GM11168 (cell line): ENCODE data around the gene TPPP.
"Not testable (repeated sequence)": the region's sequence is repeated elsewhere in the genome, so short reads cannot be mapped to it uniquely, and the experiment has no call there.

Source experiments
- in situ Hi-C: fragments of 300-500 bp; cut with MboI; formaldehyde crosslinking; loops from one replicate; pipeline ENCODE4 v1.12.0; 2022; ENCODE audit warnings: low sequenced_read_pairs; ENCODE audit not compliant: unreplicated experiment

TPPP gene

DNA sequence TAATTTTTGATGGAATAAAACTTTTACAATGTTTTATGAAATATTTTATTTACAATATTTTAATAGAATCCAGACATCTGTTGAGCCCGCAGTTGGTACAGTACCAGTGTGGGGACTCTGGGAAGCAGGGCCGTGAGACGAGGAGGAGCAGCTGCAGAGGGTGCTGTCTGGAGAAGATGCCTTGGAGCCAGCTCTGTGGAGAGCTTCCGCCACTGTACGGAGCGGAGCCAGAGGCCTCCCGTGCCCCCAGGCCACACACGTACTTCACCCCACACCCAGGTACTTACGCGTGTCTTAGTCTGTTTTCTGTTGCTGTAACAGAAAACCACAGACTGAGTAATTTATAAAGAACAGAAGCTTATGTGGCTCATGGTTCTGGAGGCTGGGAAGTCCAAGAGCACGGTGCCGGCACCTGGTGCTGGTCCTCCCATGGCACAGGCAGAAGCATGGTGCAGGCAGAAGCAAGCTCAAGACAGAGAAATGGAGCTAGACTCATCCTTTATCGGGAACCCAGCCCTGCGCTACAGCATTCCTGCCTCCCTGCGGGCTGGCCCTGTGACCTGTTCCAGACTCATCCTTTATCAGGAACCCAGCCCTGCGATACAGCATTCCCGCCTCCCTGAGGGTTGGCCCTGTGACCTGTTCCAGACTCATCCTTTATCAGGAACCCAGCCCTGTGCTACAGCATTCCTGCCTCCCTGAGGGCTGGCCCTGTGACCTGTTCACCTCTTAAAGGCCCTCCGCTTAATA is 57.7 kb downstream of the TPPP start:
- in situ Hi-C loops, result no loop called here

DNA sequence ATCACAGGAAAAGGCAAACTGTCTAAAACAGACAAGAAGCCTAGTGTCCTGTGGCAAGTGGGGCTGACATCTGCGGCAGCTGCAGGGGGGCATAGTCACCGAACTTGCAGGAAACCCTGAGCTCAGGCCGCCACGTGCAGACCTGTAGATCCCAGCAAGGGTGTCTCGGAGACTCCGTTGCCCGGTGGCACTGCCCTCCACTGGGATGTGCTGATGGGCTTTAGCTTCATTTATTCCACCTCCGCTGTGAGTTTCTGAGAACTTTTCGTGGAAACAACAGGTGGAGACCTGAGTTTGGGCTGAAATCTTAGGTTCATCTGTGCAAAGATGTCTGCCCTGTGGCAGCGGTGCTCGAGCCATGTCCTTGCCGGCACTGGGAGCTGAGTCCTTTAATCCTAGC is 59.0 kb downstream of the TPPP start:
- in situ Hi-C loops, result no loop called here

DNA sequence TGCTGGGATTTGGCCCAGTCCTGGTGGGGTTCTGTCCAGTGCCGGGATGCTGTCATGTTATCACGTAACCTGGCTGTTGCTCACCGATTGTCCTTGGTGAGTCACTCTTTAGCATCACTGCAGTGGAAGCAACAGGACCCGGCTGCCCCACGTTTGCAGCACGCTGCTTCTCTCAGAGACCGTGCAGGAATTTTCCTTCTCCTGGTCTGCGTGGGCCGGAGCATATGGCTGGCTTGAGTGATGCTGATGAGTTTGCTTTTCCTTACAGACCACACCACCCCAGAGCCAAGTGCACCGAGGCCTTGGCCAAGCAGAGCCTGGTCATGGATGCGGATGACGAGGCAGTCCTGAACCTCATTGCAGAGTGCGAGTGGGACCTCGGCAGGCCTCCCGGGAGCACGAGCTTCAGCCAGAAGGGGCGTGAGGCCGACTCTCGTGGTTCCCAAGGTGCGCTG is 59.6 kb downstream of the TPPP start:
- in situ Hi-C loops, result no loop called here

DNA sequence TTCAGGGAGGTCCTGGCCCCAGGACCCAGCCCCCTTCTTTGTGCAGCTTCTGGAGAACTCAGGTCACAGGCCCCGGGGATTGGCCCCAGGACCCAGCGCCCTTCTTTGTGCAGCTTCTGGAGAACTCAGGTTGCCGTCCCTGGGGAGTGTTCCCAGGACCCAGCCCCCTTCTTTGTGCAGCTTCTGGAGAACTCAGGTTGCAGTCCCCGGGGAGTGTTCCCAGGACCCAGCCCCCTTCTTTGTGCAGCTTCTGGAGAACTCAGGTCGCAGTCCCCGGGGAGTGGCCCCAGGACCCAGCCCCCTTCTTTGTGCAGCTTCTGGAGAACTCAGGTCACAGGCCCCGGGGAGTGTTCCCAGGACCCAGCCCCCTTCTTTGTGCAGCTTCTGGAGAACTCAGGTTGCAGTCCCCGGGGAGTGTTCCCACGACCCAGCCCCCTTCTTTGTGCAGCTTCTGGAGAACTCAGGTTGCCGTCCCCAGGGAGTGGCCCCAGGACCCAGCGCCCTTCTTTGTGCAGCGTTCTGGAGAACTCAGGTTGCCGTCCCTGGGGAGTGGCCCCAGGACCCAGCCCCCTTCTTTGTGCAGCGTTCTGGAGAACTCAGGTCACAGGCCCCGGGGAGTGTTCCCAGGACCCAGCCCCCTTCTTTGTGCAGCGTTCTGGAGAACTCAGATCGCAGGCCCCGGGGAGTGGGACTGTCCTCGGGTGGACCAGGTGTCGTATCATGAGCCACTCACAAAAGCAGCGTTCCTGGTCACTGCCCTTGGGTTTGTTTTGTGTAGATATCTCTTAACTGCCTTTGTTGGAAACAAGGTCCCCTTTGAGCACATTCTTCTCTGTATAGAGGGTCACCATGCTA is 64.6 kb downstream of the TPPP start:
- in situ Hi-C loops, result not testable (repeated sequence)

DNA sequence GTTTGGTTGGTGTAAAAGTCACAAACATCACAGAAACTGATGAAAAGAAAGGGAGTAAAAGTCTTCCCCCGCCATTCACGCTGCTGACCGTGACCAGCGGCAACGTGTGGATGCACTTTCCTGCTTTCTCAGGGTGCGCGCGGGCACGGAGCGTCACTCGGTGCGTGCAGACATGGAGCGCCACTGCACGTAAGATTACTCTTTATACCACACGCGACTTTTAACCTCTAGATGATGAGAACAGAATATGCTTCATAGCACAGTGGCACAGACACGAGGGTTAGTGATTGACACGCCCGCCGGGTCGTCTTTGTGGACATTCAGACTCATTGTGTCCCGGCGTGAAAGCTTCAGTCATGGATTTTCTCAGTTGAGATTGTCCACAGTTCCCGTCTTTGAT is 65.3 kb downstream of the TPPP start:
- in situ Hi-C loops, result no loop called here

DNA sequence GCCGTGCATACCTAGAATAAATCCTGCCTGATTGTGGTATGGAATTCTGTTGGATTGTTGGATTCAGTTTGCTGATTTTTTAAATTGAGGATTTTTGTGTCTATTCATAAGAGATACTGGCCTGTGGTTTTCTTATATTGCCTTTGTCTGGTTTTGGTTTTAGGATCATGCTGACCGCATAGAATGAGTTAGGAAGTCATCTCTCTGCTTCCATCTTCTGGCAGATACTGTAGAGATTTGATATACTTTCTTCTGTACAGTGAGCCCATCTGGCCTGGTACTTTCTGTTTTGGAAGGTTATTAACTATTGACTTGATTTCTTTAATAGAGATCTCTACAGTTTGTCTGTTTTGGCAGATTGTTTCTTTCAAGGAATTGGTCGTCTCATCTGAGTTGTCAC is 66.3 kb downstream of the TPPP start:
- in situ Hi-C loops, result no loop called here

DNA sequence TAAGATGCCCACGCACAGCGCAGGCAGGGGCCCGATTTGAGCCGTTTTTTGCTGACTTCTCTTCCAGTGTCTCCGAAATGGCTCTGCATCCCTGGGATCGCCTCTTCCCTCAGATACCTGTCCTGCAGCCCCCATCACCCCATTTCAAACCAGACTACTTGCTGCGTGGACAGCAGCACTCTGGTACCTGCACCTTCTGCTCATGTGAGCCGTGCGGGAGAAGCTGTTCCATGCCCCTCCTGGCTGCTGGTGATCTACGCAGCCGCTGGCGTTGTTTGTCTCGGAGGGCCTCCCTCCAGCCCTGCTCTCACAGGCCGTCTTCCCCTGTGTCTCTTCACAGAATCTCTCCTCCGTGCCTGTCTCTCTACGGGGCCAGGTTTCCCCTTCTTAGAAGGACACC is 67.6 kb downstream of the TPPP start:
- in situ Hi-C loops, result no loop called here

DNA sequence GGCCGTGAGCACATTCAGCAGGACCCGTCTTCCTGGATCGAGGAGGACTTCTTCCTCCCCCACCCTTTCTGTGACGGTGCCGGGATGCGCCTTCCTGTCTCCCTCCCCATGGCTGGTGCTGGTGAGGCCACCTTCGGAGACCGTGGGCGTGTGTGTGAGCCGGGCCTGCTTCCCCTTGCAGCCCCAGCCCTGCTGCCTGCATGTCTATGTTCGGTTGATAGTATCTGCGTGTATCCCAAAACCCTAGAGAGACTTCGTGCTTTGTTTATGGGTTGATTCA is 68.3 kb downstream of the TPPP start:
- in situ Hi-C loops, result no loop called here

DNA sequence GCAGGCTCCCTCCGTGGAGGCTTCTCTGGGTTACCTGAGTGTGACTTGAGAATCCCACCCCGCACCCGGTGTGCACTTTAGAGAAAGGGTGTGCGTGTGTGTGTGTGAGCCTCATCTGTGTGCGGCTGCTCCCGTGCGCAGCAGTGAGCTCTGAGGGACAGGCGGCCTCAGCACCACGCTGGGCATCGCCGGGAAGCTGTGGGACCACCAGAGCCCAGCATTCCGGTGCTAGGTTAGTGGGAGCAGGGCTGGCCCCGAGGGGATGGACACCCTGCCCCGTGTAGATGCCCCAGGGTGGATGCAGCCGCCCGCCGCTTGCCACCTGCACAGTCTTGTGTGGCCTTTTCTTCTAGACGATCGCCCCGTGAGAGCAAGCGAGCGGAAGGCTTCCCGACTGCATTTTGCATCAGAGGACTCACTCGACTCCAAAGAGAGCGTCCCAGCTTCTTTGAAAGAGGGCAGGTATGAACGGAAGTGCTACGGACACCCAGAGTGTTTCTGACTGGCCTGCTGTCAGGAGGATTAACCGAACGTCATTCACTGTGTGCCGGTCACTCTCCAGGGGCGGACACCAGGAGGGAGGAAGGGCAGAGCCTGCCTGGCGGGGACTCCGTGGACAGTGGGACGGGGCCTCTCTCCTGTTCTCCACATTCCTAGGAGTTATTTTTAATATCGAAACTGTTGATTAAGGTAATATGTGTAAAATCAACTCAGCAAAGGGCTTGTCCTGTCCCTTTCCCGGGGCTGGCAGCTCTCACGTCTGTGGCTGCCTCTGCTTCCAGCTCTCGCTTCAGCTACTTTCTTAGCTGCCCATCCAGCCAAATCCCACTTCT is 68.8 kb downstream of the TPPP start:
- in situ Hi-C loops, result no loop called here

DNA sequence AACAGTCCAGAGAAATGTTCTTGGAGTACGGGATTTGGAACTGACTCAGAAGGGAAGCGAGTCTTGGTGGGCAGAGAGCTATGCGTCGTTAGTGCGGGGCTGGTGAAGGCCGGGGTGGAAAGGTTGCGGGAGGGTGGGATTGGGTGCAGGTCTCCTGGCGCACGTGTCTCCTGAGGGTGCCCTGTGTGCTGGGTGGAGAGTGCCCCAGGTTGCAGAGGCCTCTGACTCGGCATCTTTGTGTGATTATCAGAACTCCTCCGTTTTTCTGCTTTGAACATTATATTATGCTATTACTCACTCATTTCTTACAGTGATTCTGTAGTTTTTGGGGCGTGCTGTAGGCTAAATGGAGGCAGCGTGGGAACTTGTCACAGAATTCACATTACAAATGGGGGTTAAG is 69.6 kb downstream of the TPPP start:
- in situ Hi-C loops, result no loop called here

DNA sequence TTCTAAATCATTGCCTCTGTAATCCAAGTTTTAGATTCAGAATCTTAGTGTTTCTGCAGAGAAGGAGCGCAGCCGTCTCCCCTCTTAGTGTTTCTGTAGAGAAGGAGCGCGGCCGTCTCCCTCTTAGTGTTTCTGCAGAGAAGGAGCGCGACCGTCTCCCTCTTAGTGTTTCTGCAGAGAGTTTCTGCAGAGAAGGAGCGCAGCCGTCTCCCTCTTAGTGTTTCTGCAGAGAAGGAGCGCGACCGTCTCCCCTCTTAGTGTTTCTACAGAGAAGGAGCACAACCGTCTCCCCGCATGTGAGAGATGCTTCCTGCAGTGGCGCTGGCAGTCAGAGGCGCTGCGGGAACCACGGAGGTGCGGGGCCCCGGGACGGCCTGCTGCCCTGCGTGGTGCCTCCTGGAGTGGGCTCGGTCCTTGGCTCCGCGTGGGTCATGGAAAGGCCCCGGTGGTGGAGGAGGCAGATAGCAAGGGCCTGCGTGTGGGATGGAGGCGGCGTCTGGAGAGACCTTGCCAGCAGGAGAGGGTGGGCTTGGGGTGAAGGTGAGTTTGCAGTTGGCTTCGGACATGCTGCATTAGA is 70.1 kb downstream of the TPPP start:
- in situ Hi-C loops, result no loop called here

DNA sequence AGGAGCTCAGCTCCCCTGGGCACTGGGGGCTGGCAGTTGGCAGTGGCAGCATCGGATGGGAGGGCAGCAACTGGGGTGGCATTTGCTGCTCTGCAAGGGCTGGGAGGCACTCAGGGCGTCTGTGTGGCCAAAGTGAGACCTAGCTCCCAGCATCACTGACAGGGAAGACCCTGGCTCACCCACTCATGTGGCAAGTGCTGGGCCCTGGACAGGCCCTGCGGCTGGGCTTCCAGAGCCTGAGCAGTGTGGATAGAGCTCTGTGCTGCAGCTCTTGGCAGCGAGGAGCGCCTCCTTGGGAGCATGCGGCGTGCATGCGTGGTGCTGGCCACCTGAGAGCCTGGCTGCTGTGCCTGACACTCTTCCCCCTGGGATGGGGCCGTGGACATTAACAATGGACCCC is 70.8 kb downstream of the TPPP start:
- in situ Hi-C loops, result no loop called here

DNA sequence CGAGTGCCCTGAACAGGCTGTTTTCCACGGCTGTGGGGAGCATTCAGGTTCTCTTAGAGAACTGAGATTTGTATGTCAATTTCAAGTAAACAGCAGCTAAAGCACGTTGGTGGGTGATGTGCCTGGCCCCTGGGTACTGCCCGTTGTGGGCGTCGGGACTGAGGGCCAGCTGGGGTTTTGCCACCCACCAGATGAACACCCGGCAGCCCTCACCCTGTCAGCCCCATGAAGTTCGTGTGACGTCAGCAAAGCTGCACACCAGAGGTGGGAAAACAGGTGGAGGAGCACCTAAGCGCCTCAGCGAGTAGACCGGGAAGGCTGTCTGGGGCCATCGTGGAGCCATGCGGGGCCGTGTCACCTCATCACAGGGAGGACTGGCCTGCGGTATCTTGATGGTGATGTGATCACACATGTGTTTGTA is 71.8 kb downstream of the TPPP start:
- in situ Hi-C loops, result no loop called here

DNA sequence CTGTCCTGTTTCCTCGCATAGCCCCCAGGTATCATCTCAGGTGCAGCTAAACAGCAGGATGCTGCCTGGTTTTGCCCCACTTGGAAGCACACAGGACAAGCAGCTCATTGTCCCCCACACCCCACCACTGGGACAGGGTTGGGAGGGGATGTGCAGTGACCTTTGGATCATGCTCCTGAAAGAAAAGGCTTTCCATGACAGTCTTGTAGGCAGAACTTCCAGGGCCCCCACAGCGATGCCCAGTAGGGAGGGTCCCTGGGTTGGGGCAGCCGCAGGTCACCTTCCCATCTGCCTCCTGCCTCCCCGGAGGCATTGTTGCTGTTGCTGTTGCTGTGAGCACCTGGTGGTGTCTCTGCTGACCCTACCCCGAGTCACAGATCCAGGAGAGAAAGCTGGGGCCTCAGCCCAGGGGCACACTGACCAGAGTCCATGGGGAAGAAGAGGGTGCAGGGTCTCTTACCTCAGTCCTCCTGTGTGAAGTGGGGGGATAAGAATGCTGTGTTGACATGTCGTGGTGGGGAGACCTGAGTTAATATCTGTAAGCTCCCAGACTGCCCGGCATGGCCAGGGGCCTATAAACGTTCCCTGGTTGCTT is 72.5 kb downstream of the TPPP start:
- in situ Hi-C loops, result no loop called here

DNA sequence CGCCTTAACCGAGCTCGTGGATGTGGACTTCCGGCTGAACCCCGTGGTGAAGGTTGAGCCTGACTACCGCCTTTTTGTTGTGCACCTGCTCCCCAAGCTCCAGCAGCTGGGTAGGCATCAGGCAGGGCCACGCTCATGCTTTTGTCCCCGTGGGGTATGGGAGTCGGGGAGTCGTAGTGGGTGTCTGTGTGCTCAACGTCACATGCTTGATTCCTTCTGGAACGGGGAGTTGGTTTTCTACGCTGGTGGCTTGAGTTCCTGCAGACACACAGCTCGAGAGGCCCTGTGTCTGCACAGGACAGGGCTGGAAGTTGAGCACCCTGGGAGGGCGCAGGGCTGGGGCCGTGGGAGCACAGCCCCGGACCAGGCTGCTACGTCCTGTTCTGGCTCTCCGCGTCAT is 73.0 kb downstream of the TPPP start:
- in situ Hi-C loops, result no loop called here

DNA sequence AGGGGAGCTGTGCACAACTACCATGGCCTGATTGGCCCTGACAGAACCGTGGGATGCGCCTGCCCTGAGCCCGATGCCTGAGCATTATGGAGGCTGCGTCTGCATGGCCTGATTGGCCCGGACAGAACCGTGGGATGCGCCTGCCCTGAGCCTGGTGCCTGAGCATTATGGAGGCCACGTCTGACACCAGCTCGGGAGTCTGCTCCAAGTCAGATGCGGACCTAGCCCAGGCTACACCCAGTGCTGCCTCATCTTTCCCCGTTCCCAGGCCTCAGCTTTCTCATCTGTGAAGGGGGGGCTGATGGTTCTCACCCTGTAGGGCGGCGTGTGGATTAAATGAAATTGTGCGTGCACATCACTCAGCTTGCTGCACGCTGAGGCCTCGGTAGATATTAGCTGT is 73.7 kb downstream of the TPPP start:
- in situ Hi-C loops, result no loop called here

DNA sequence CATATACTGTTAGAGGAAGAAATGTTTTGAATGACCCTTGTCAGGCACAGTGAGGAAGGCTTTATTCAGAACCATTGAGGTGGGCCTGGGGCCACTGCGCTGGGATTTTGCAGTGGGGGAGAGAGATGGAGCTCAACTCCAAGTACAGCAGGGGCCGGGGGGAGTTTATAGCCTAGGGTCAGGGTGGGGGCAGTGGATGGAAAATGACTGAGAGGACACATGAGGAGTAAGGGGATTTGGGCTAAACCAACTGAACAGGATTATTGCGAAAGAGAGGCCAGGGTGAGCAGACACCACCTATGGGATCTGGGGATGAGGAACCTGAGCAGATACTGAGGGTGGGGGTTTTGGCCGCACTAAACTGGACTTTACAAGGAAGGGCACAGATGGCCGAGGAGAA is 74.7 kb downstream of the TPPP start:
- in situ Hi-C loops, result no loop called here

DNA sequence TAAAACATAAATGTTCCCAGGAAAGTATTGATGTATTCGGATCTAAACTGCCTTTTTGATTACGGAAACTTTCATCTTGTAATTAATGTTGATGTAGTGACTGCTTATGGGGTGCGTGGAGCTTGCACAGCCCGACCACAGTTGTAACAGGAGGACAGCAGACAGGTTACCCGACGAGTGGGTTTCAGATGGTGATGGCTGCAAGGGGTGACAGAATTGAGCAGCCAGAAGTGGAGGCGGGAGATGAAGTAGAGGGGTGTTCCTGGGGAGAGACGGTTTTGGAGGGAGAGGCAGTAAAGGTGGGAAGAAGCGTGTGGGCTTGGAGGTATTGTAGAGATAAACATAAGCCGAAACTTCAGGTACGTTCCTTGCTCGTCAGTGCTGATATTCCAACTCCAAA is 75.3 kb downstream of the TPPP start:
- in situ Hi-C loops, result no loop called here

DNA sequence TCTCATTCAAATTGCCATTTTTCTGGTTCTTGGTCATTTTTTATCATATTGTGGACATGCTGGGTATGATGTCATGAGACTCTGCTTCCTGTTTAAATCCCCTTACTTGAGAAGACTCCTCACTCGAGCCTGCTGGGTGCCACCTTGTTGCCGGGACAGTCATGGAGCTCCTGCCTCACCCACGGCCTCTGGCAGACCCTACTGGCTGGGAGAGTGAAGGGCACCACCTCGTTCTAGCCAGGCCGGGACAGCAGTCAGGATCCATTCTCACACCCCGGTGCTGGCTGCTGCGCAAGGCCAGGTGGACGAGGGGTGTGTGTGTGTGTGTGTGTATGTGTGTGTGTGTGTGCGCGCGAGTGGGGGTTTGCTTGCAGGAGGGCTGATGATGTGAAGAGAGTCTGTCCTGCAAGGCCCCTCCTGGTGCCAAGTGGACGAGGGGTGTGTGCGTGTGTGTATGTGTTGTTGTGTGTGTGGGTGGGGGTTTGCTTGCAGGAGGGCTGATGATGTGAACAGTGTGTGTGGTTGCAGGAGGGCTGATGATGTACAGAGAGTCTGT is 76.6 kb downstream of the TPPP start:
- in situ Hi-C loops, result no loop called here
